ENCODE data around the gene PAPSS2.

- TF ChIP-seq CTCF (conservative IDR thresholded peaks at IDR 0.05; ENCODE audit: low read depth in 2 of 2) (no peak), EZH2 (IDR thresholded peaks at IDR 0.05; ENCODE audit: low read depth, unreplicated experiment) (no peak), CREB1 (CRISPR knock-in tag; IDR thresholded peaks at IDR 0.05; ENCODE audit: low read depth) (no peak), POLR2AphosphoS5 (IDR thresholded peaks at IDR 0.05; ENCODE audit: low read depth) (no peak), ETS1 (IDR thresholded peaks at IDR 0.05) (no peak), REST (IDR thresholded peaks at IDR 0.05; ENCODE audit: unreplicated experiment) (no peak), EZH2phosphoT487 (IDR thresholded peaks at IDR 0.05; ENCODE audit: unreplicated experiment) (no peak), JUNB (IDR thresholded peaks at IDR 0.05; ENCODE audit: unreplicated experiment) (no peak)
Observed at GRCh38 chr10:87684001-87684638, 24.4 kb downstream of the PAPSS2 start.

Data from GM23338 (cell line).